NB4 (cell line): Measurements from ENCODE around the gene GALNTL6.
A peak's percentile ranks its signal among the peaks of the same experiment; 100 is the strongest.

ENCODE experiments used
- DNase-seq: peaks from one replicate; pipeline ENCODE4 v3.0.0; 2010; ENCODE audit warnings: low read depth
- H3K4me3 ChIP-seq: one replicate; pipeline ENCODE4 v1.5.1; 2011; ENCODE audit warnings: mild to moderate bottlenecking, low read depth, low read length, moderate library complexity
- MYC ChIP-seq: IDR thresholded peaks from 2 replicates; pipeline ENCODE4 v1.6.1; 2011; ENCODE audit warnings: low read depth, low read length
- POLR2A ChIP-seq: IDR thresholded peaks from 2 replicates; pipeline ENCODE4 v1.6.1; 2011; ENCODE audit warnings: mild to moderate bottlenecking; ENCODE audit not compliant: insufficient read length; ENCODE audit errors: extremely low read depth
- TF ChIP-seq, protein P1 (sequence below): IDR thresholded peaks from 2 replicates; pipeline ENCODE4 v1.6.1; 2011; ENCODE audit warnings: low read depth, low read length
- TF ChIP-seq, protein P2 (sequence below): IDR thresholded peaks from one replicate; pipeline ENCODE4 v1.5.1; 2012; ENCODE audit warnings: low read depth, low read length

The GALNTL6 gene

DNA sequence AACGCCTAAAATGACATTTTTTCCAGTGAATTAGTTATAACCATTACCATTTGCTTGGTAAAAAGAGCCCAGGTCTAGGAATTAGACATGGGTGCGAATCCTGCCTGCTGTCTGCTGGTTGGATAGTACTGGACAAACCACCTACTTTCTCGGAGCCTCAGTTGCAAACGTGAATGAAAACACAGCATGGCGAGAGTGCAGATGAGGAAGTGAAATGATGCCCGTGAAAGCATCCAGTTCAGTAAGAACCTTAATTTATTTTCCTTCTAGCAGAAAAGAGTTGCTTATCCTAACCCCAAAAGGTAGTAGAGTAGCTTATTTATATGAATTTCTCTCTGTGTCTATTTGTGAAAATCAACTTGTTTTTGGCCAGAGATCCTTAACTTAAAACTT lies 1184.0 kb downstream of the GALNTL6 start:
- TF ChIP-seq, protein P1, sequence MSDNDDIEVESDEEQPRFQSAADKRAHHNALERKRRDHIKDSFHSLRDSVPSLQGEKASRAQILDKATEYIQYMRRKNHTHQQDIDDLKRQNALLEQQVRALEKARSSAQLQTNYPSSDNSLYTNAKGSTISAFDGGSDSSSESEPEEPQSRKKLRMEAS = no peak
- TF ChIP-seq MYC (no peak), POLR2A (no peak)
- TF ChIP-seq, protein P2, sequence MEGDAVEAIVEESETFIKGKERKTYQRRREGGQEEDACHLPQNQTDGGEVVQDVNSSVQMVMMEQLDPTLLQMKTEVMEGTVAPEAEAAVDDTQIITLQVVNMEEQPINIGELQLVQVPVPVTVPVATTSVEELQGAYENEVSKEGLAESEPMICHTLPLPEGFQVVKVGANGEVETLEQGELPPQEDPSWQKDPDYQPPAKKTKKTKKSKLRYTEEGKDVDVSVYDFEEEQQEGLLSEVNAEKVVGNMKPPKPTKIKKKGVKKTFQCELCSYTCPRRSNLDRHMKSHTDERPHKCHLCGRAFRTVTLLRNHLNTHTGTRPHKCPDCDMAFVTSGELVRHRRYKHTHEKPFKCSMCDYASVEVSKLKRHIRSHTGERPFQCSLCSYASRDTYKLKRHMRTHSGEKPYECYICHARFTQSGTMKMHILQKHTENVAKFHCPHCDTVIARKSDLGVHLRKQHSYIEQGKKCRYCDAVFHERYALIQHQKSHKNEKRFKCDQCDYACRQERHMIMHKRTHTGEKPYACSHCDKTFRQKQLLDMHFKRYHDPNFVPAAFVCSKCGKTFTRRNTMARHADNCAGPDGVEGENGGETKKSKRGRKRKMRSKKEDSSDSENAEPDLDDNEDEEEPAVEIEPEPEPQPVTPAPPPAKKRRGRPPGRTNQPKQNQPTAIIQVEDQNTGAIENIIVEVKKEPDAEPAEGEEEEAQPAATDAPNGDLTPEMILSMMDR = no peak
- H3K4me3 ChIP-seq = no peak overlapping the region
- no peak for DNase-seq

DNA sequence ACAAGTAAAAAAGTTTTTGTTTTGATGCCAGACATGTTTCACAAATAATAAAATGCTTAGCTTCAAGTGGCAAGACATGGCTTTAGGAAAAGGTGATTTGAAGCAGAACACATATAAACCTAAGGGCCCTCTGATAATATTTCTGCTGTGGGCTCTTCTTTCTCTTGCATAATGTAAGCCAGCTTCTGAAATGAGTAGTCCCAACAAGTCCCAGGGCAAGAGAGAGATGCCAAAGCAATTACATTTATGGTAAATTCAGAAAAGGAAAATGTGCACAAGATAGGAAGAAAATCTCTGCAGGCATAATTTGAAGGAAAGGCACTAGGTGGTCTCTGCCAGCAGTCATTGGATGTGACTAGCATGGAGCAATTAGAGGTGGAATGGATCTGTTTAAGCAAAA lies 1184.7 kb downstream of the GALNTL6 start:
- TF ChIP-seq POLR2A (no peak), MYC (no peak)
- TF ChIP-seq, protein P1 = no peak
- TF ChIP-seq, protein P2 = no peak
- no peak for DNase-seq

DNA sequence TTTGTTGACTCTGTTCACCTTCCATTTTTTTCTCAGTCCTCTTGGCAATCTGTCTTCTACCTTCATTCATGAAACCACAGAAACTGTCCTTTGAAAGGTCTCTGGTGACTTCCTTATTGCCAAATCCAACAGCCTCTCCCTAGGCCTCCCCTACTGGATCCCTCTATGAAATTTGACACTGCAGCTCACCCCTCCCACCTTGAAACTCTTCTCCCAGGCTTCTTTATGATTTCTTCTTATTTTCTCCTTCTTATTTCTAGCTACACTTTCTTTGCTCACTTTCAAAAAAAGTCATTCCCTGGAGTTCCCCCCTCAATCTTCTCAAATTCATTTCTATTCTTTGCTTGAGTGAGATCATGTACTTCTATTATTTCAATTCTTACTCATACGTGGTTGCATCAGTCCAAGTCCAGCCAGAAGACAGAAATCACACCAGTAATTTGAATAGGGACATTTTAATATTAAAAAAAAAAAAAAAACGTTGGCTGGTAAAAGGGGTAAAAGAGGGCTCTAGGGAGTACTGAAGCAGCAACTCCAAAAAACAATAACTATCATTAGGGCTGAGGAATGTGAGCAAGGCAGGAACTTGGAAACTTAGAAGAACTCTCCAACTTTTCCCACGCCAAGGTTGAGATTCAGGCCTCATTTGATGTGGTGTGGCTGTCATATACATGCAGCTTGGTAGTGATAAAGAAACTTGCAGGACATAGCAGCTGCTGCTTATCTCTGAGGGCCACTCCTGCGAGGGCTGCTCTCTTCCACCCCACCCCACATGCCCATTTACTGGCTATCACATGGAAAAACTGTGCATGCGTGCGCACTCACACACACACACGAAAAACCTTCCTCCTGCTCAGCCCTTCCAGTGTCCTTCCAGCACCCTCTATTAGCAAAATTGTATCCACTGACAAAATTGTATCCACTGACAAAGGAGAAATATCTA lies 1185.6 kb downstream of the GALNTL6 start:
- TF ChIP-seq MYC = no peak
- TF ChIP-seq, protein P2 = no peak
- TF ChIP-seq, protein P1 = no peak
- TF ChIP-seq POLR2A = no peak
- H3K4me3 ChIP-seq = no peak overlapping the region
- DNase-seq = peak; percentile 79

More for the DNA sequence above, 1184.7 kb downstream of the GALNTL6 start:
- H3K4me3 ChIP-seq = no peak overlapping the region

DNA sequence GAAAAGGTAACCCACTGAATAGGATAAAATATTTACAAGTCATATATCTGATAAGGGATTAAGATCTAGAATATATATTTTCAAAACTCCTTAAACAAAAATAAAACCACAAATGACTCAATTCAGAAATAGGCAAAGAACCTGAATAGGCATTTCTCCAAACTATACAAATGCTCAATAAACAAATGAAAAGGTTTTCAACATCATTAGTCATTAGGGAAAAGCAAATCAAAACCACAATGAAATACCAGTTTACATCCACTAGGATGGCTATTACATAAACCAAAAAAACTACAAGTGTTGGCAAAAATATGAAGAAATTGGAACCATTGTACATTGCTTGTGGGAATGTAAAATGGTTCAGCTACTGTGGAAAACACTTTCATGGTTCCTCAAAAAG lies 1188.4 kb downstream of the GALNTL6 start:
- no peak overlapping the region for H3K4me3 ChIP-seq
- no peak for DNase-seq
- TF ChIP-seq POLR2A (no peak), MYC (no peak)
- TF ChIP-seq, protein P1 = no peak

DNA sequence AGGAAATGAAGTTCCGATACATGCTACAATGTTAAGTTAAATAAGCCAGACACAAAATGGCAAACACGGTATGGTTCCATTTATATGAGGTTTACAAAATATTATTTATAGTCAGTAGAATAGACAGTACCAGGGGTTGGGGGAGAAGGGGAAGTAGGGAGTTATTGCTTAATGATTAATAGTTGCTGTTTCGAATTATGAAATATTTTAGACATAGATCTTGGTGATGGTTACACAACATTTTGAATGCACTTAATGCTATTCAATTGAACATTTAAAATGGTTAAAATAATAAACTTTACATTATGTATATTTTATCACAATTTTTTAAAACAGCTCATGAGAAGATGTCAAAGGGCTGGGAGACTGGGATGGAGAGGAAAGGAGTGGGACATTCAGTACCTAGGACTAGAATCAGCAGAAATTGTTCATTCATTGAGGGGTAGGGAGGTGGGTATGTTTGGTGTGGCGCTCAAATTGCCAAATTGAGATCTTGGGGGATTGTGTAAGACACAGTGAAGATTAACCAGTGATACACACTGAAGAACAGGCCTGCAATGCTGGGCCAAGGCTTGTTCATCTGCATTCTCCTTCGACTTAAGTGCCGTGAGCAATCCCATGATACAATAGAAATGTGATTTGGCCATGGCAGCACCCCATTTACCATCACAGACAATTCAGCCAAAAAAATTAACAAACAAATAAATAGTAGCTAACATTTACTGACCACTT lies 1189.8 kb downstream of the GALNTL6 start:
- peak; percentile 51 for DNase-seq
- H3K4me3 ChIP-seq = no peak overlapping the region
- TF ChIP-seq MYC = no peak
- TF ChIP-seq, protein P1 = no peak
- no peak for TF ChIP-seq POLR2A
- TF ChIP-seq, protein P2 = no peak
